Lung (tissue), 12 donors: ENCODE measurements around the gene ITGB1BP2. TPM values are rescaled to one million over a fixed set of nuclear protein-coding genes. Genes with fewer than 3 reads are reported as not detected.
"Not testable (repeated sequence)": the region's sequence is repeated elsewhere in the genome, so short reads cannot be mapped to it uniquely, and the experiment has no call there.

ENCODE experiments used
- ATAC-seq: fragments of 200-7000 bp; cut with Tn5 transposase; one replicate; pipeline ENCODE4 v1.9.1; 2020; ENCODE audit warnings: moderate number of reproducible peaks; ENCODE audit not compliant: insufficient read depth, low FRiP score
- DNase-seq, 3 donors: peaks; one replicate each; pipeline ENCODE4 v3.0.0-alpha.2; 2013 to 2017
- H3K27ac ChIP-seq, 2 donors: one replicate each; pipeline ENCODE4 v1.5.1; 2013; ENCODE audit warnings: mild to moderate bottlenecking in 2 of 2, moderate library complexity in 2 of 2, control low read depth in 1 of 2, inconsistent platforms in 1 of 2, low read depth in 1 of 2, low read length in 1 of 2
- H3K27me3 ChIP-seq, 3 donors: one replicate each; pipeline ENCODE4 v1.5.1; 2013; ENCODE audit warnings: low read length in 2 of 3; ENCODE audit not compliant: control insufficient read depth in 3 of 3, insufficient read depth in 3 of 3
- H3K36me3 ChIP-seq, 4 donors: one replicate each; pipeline ENCODE4 v1.5.1; 2013; ENCODE audit warnings: low read length in 4 of 4, mild to moderate bottlenecking in 1 of 4, moderate library complexity in 1 of 4; ENCODE audit not compliant: control insufficient read depth in 4 of 4, insufficient read depth in 4 of 4
- H3K4me1 ChIP-seq, 5 donors: one replicate each; pipeline ENCODE4 v1.5.1; 2013; ENCODE audit warnings: low read length in 5 of 5, mild to moderate bottlenecking in 2 of 5, moderate library complexity in 1 of 5; ENCODE audit not compliant: control insufficient read depth in 5 of 5, insufficient read depth in 5 of 5
- H3K4me3 ChIP-seq: one replicate; pipeline ENCODE4 v1.5.1; 2013; ENCODE audit warnings: mild to moderate bottlenecking, control low read depth, moderate library complexity
- H3K9ac ChIP-seq, 2 donors: one replicate each; pipeline ENCODE4 v1.5.1; 2013; ENCODE audit warnings: low read length in 2 of 2, control low read depth in 1 of 2; ENCODE audit not compliant: insufficient read depth in 1 of 2
- H3K9me3 ChIP-seq, 4 donors: one replicate each; pipeline ENCODE4 v1.5.1; 2013; ENCODE audit warnings: low read length in 3 of 4, mild to moderate bottlenecking in 1 of 4, moderate library complexity in 1 of 4; ENCODE audit not compliant: control insufficient read depth in 4 of 4, insufficient read depth in 3 of 4
- WGBS, 2 donors: extraction: QIAGEN DNeasy Blood & Tissue Kit; methylation state at CpG; one replicate each; pipeline ENCODE4 v1.1.7; 2013; 5-methylcytosine and 5-hydroxymethylcytosine counted together
- polyA plus RNA-seq, 2 donors: library from polyadenylated mRNA; stranded (reverse); fragments of 200-250 nt; gene quantifications; one replicate each; pipeline ENCODE4 v1.2.1, GENCODE V29; 2013
- total RNA-seq, 2 donors: library from RNA; depleted of rRNA in 1 of 2; stranded (reverse); fragments of >200 nt in 1 of 2; gene quantifications; one replicate each; pipeline ENCODE4 v1.2.1, GENCODE V29; 2014 to 2021
- TF ChIP-seq, protein P1 (sequence below): IDR thresholded peaks from 2 replicates; pipeline ENCODE4 v1.5.1; 2012; ENCODE audit warnings: mild to moderate bottlenecking; ENCODE audit errors: control extremely low read depth, extremely low read depth
- donor health status: control.
- donor health status: control.
- donor health status: Bipolar disorder and iron deficiency.
- donor health status: healthy.
- donor health status: DM: yes; HTN: yes; CAD: no.

The ITGB1BP2 gene
- total and polyA plus RNA-seq, 4 donors = 0.79 to 3.5 (median 1.8) TPM

GRCh38 chrX:71292669-71293365 lies 8.7 kb upstream of the ITGB1BP2 start:
- Histone ChIP-seq H3K9ac (no peak overlapping the region), H3K9me3 (peaks cover 0 to 2% (median 0%) of the 10 kb centered on the region in 4 donors), H3K27me3 (no peaks in the 10 kb centered on the region), H3K36me3 (peaks cover 13 to 24% (median 19%) of the 10 kb centered on the region in 4 donors), H3K27ac (no peak overlapping the region), H3K4me1 (peaks cover 0 to 2% (median 0%) of the 10 kb centered on the region in 5 donors), H3K4me3 (no peak overlapping the region)
- DNase-seq (no peak), ATAC-seq (no peak)
- TF ChIP-seq, protein P1, sequence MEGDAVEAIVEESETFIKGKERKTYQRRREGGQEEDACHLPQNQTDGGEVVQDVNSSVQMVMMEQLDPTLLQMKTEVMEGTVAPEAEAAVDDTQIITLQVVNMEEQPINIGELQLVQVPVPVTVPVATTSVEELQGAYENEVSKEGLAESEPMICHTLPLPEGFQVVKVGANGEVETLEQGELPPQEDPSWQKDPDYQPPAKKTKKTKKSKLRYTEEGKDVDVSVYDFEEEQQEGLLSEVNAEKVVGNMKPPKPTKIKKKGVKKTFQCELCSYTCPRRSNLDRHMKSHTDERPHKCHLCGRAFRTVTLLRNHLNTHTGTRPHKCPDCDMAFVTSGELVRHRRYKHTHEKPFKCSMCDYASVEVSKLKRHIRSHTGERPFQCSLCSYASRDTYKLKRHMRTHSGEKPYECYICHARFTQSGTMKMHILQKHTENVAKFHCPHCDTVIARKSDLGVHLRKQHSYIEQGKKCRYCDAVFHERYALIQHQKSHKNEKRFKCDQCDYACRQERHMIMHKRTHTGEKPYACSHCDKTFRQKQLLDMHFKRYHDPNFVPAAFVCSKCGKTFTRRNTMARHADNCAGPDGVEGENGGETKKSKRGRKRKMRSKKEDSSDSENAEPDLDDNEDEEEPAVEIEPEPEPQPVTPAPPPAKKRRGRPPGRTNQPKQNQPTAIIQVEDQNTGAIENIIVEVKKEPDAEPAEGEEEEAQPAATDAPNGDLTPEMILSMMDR = no peak
- WGBS, 2 donors = 75 to 95% methylated on average over 7 of the region's 7 CpGs

DNA sequence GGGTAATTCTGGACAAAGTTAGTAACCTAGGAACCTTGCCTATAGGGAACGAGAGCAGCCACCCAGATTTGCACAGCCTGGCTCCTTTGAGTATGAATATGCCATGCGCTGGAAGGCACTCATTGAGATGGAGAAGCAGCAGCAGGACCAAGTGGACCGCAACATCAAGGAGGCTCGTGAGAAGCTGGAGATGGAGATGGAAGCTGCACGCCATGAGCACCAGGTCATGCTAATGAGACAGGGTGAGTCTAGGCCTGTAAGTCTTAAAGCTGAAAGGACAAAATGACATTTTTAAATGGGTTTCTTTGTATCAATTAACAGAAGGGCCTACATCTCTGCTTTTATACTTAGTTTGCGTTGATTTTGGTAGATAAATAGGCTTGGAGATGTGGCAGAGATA lies 4.7 kb upstream of the ITGB1BP2 start:
- no peak overlapping the region for H3K4me3 ChIP-seq
- H3K9ac ChIP-seq = no peak overlapping the region
- WGBS, 2 donors = 88 to 98% methylated on average over 6 of the region's 6 CpGs
- TF ChIP-seq, protein P1 = no peak
- H3K27me3 ChIP-seq = no peaks in the 10 kb centered on the region
- H3K9me3 ChIP-seq = peaks cover 0 to 2% (median 0%) of the 10 kb centered on the region in 4 donors
- DNase-seq (no peak), ATAC-seq (no peak)
- H3K27ac ChIP-seq = no peak overlapping the region
- peaks cover 0 to 2% (median 0%) of the 10 kb centered on the region in 5 donors for H3K4me1 ChIP-seq
- H3K36me3 ChIP-seq = peaks cover 10 to 29% (median 26%) of the 10 kb centered on the region in 4 donors

DNA sequence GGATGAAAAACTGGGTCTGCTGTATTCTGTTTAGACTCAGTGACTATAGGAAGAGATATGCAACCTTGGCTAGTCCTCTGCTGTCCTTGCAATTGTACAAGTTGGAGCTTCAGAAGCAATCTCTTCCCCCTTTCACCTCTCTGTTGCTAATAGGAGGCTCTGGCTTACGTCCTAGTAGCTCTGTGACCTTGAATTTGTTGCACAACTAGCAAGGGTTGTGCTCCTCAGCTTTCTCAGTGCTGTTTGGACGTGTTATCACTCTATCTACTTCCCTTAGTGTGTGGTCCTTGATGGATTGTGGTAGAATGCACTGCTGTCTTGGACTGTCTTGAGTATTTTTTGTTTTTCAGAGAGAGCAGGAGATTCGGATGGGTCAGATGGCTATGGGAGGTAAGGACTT lies 3.4 kb upstream of the ITGB1BP2 start:
- DNase-seq (no peak), ATAC-seq (no peak)
- 51 to 69% methylated on average over 3 of the region's 3 CpGs for WGBS, 2 donors
- no peaks in the 10 kb centered on the region for H3K27me3 ChIP-seq
- H3K9me3 ChIP-seq = peaks cover 0 to 4% (median 0%) of the 10 kb centered on the region in 4 donors
- no peak overlapping the region for H3K9ac ChIP-seq
- TF ChIP-seq, protein P1 = no peak
- H3K4me1 ChIP-seq = peaks cover 0 to 5% (median 0%) of the 10 kb centered on the region in 5 donors
- H3K27ac ChIP-seq = no peak overlapping the region
- no peak overlapping the region for H3K4me3 ChIP-seq
- peaks cover 10 to 24% (median 22%) of the 10 kb centered on the region in 4 donors for H3K36me3 ChIP-seq

DNA sequence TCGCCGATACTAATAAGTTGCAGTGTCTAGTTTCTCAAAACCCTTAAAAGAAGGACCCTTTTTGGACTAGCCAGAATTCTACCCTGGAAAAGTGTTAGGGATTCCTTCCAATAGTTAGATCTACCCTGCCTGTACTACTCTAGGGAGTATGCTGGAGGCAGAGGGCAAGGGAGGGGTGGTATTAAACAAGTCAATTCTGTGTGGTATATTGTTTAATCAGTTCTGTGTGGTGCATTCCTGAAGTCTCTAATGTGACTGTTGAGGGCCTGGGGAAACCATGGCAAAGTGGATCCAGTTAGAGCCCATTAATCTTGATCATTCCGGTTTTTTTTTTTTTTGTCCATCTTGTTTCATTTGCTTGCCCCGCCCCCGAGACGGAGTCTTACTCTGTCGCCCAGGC lies 1.5 kb upstream of the ITGB1BP2 start:
- not testable (repeated sequence) for H3K9me3 ChIP-seq, ATAC-seq, DNase-seq, H3K27ac ChIP-seq, H3K27me3 ChIP-seq, H3K4me3 ChIP-seq, H3K4me1 ChIP-seq, H3K9ac ChIP-seq
- peaks cover 3 to 19% (median 15%) of the 10 kb centered on the region in 4 donors for H3K36me3 ChIP-seq
- 91 to 95% methylated on average over 7 of the region's 7 CpGs for WGBS, 2 donors

- WGBS, 2 donors = 85 to 93% methylated on average over 7 of the region's 7 CpGs
- peaks cover 3 to 19% (median 17%) of the 10 kb centered on the region in 4 donors for H3K36me3 ChIP-seq
- H3K9me3 ChIP-seq, ATAC-seq, H3K4me1 ChIP-seq, H3K4me3 ChIP-seq, H3K9ac ChIP-seq, DNase-seq, H3K27ac ChIP-seq, H3K27me3 ChIP-seq: not testable (repeated sequence)
Measured at GRCh38 chrX:71300495-71300894, 1.1 kb upstream of the ITGB1BP2 start.
